ENCODE data around the gene PTPN20. TPM values are rescaled to one million over a fixed set of nuclear protein-coding genes. Genes with fewer than 3 reads are reported as not detected.

The PTPN20 gene
- total RNA-seq, 2 donors from 2014 or later, result 2.1 to 6.6 TPM

DNA sequence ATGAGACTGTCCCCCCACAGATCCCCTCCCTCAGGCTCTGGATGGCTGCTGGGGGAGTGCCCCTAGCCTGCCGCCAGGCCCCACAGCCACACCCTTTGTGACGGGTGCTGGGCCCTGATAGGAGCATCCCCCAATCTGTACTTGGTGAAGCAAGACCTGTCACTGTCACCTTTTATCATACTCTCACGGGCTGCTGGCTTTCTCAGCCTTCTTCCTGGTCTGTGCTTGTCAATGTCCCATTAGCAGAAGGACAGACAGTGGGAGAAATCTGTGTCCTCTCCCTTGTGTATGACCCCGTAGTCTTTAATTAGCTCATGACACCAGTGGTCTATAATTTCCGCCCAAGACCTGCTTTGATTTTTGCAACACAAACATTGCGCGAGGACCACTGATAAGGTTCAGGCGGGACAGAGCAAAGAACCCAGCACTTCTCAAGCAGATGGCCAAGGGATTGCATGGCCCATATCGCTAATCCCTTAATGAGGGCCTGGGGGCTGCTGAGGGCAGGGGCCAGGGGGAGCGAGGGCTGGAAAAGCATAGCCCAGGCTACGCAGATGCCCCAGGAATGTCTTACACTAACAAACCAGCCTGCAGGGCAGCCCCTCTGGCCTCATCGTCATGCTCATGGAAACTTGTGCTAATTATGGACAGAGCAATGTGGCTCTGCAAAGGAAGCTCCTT is 127.8 kb downstream of the PTPN20 start:
- no peak overlapping the region for H3K4me3 ChIP-seq
- H3K36me3 ChIP-seq, result no peaks in the 10 kb centered on the region
- H3K4me1 ChIP-seq (ENCODE audit: control insufficient read depth in 1 of 2, low read depth in 2 of 2), result no peaks in the 10 kb centered on the region
- no peaks in the 10 kb centered on the region for H3K9me3 ChIP-seq
- no peak overlapping the region for H3K27ac ChIP-seq
- DNase-seq (ENCODE audit: low spot score), result no peak
- TF ChIP-seq, protein P1, sequence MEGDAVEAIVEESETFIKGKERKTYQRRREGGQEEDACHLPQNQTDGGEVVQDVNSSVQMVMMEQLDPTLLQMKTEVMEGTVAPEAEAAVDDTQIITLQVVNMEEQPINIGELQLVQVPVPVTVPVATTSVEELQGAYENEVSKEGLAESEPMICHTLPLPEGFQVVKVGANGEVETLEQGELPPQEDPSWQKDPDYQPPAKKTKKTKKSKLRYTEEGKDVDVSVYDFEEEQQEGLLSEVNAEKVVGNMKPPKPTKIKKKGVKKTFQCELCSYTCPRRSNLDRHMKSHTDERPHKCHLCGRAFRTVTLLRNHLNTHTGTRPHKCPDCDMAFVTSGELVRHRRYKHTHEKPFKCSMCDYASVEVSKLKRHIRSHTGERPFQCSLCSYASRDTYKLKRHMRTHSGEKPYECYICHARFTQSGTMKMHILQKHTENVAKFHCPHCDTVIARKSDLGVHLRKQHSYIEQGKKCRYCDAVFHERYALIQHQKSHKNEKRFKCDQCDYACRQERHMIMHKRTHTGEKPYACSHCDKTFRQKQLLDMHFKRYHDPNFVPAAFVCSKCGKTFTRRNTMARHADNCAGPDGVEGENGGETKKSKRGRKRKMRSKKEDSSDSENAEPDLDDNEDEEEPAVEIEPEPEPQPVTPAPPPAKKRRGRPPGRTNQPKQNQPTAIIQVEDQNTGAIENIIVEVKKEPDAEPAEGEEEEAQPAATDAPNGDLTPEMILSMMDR (IDR thresholded peaks at IDR 0.05), result no peak
- no peak for ATAC-seq (ENCODE audit: insufficient number of reproducible peaks, low FRiP score, low read depth)
- H3K27me3 ChIP-seq (replicated peaks; ENCODE audit: insufficient read depth), result no peaks in the 10 kb centered on the region

DNA sequence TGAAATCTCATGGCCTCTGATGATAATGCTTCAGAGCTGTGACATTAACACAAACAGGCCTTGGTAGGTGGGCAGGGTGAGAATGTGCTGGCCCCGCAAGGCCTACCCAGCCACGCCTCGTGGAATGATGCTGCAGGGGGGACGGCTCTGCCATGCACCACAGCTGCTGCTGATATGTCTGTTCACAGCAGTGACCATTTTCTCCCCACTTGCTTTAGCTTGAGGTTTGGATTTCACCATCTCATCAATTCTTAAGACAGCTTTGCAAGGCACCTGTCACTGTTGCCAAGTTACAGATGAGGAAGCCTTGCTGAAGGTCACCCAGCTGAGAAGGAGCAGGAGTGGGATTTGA is 128.3 kb downstream of the PTPN20 start:
- no peak for DNase-seq (ENCODE audit: low spot score)
- no peaks in the 10 kb centered on the region for H3K4me1 ChIP-seq (ENCODE audit: control insufficient read depth in 1 of 2, low read depth in 2 of 2)
- no peak overlapping the region for H3K4me3 ChIP-seq
- TF ChIP-seq, protein P1 (IDR thresholded peaks at IDR 0.05), result no peak
- no peaks in the 10 kb centered on the region for H3K36me3 ChIP-seq
- H3K27ac ChIP-seq, result no peak overlapping the region
- no peaks in the 10 kb centered on the region for H3K27me3 ChIP-seq (replicated peaks; ENCODE audit: insufficient read depth)
- no peak for ATAC-seq (ENCODE audit: insufficient number of reproducible peaks, low FRiP score, low read depth)
- no peaks in the 10 kb centered on the region for H3K9me3 ChIP-seq

DNA sequence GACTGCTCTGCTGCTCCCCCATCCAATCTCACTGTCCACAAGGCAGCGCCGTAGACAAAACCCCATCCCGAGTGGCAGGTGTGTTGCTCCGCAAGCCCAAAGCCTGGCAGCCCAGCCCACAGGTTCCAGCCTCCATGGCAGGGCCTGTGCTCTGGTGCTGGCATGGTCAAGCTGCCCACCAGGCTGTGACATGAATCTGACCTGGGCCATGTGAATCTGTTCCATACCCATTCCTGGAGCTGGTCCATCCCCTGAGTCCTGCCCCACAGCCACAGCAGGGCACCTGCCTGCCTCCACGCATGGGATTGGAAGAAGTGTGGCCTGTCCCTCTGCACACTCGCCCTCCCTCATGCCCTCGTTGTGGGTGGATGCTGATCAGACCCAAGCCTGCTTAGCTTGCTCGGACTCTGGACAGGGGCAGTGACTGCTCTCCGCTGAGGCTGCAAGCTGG is 128.8 kb downstream of the PTPN20 start:
- H3K4me1 ChIP-seq (ENCODE audit: control insufficient read depth in 1 of 2, low read depth in 2 of 2), result no peaks in the 10 kb centered on the region
- H3K9me3 ChIP-seq, result no peaks in the 10 kb centered on the region
- no peaks in the 10 kb centered on the region for H3K36me3 ChIP-seq
- no peak overlapping the region for H3K4me3 ChIP-seq
- DNase-seq (ENCODE audit: low spot score) (no peak), ATAC-seq (ENCODE audit: insufficient number of reproducible peaks, low FRiP score, low read depth) (no peak)
- no peak overlapping the region for H3K27ac ChIP-seq
- no peaks in the 10 kb centered on the region for H3K27me3 ChIP-seq (replicated peaks; ENCODE audit: insufficient read depth)
- TF ChIP-seq, protein P1 (IDR thresholded peaks at IDR 0.05), result no peak

DNA sequence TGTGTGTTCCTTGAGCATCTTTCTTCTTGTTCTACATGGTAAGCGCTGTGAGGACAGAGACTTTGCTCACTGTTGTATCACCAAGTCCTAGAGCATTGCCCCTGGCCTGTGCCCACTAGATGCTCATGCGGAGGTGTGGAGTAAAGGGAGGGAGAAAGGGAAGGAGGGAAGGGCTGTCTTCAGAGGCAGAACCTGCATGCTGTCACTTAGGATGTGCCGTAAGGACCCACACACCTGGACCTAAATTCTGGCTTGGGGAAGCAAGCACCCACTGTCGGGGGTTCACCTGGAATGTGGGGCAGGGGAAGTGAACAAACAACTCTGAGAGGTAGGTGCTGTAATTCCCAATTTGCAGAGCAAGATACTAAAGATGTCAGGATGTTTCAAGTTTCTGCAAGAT is 129.5 kb downstream of the PTPN20 start:
- ATAC-seq (ENCODE audit: insufficient number of reproducible peaks, low FRiP score, low read depth) (no peak), DNase-seq (ENCODE audit: low spot score) (no peak)
- no peaks in the 10 kb centered on the region for H3K36me3 ChIP-seq
- no peaks in the 10 kb centered on the region for H3K9me3 ChIP-seq
- H3K27me3 ChIP-seq (replicated peaks; ENCODE audit: insufficient read depth), result no peaks in the 10 kb centered on the region
- TF ChIP-seq, protein P1 (IDR thresholded peaks at IDR 0.05), result no peak
- no peaks in the 10 kb centered on the region for H3K4me1 ChIP-seq (ENCODE audit: control insufficient read depth in 1 of 2, low read depth in 2 of 2)
- no peak overlapping the region for H3K27ac ChIP-seq
- no peak overlapping the region for H3K4me3 ChIP-seq

DNA sequence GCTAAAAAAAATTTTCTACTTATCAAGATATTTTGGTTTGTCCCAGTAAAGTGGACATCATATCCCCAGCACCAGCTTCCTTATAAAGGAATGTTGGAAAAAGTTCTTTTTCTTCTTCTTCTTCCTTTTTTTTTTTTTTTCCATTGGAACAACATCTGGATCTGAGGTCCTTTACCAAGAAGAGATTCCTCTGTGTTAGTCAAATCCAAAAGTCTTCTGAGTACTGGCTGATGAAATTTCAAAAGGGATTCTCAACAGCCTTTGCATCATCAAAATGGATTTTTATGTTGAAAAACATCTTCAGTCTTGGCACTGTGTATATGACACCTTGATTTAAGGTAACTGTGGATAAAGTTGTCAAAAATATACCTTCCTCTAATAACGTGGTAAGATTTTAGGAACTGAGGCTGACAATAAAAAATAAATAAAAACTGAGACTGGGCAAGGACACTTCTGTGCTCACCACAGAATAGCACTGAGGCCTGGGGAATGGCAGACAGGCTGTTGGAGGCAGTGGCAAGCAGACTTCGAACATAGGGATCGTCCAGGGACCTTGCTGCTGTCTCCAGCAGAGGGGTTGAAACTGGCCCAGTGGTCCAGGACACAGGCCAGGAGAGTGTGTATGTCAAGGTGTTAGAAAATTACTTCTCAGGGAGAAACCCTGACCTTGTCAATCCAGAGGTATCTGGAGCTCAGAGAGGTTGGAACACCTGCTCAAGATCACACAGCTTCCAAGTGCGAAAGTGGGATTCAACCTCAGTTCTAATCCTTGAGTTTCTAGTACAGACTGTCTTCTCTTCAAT is 130.4 kb downstream of the PTPN20 start:
- Histone ChIP-seq H3K4me3 (no peak overlapping the region), H3K9me3 (no peaks in the 10 kb centered on the region), H3K27ac (no peak overlapping the region), H3K36me3 (no peaks in the 10 kb centered on the region), H3K4me1 (ENCODE audit: control insufficient read depth in 1 of 2, low read depth in 2 of 2) (no peaks in the 10 kb centered on the region), H3K27me3 (replicated peaks; ENCODE audit: insufficient read depth) (no peaks in the 10 kb centered on the region)
- DNase-seq (ENCODE audit: low spot score), result no peak
- no peak for ATAC-seq (ENCODE audit: insufficient number of reproducible peaks, low FRiP score, low read depth)
- TF ChIP-seq, protein P1 (IDR thresholded peaks at IDR 0.05), result no peak
